Iris pigment epithelial cell (primary cell): ENCODE measurements around the gene MFAP4.
"Not testable (repeated sequence)": the region's sequence is repeated elsewhere in the genome, so short reads cannot be mapped to it uniquely, and the experiment has no call there.

Experiments
- DNase-seq: peaks from one replicate; pipeline ENCODE4 v3.0.0-alpha.2; 2011; ENCODE audit warnings: low read depth

The MFAP4 gene

GRCh38 chr17:19370493-19370960 is 16.5 kb downstream of the MFAP4 start:
- DNase-seq: no peak

- DNase-seq: no peak
These were observed 17.0 kb downstream of the MFAP4 start for GRCh38 chr17:19369846-19370492.

- no peak for DNase-seq
These were observed 17.7 kb downstream of the MFAP4 start for GRCh38 chr17:19369107-19369778.

- peak; percentile 36 for DNase-seq
These were observed 18.8 kb downstream of the MFAP4 start for GRCh38 chr17:19368229-19368628.

- DNase-seq: no peak
These were observed 20.4 kb downstream of the MFAP4 start for GRCh38 chr17:19366637-19366972.

GRCh38 chr17:19365833-19366636 is 21.0 kb downstream of the MFAP4 start:
- no peak for DNase-seq

GRCh38 chr17:19365499-19365817 is 21.5 kb downstream of the MFAP4 start:
- no peak for DNase-seq

GRCh38 chr17:19364699-19365498 is 22.1 kb downstream of the MFAP4 start:
- no peak for DNase-seq

GRCh38 chr17:19363460-19364035 is 23.4 kb downstream of the MFAP4 start:
- no peak for DNase-seq

GRCh38 chr17:19363114-19363438 is 23.9 kb downstream of the MFAP4 start:
- DNase-seq: no peak

GRCh38 chr17:19362277-19363113 is 24.5 kb downstream of the MFAP4 start, which contains the start of gene B9D1:
Gene B9D1, minus strand, starts transcription at chr17:19362723. Its CDS starts 154 bp downstream, at chr17:19362569.
- DNase-seq: peak; percentile 86

GRCh38 chr17:19361944-19362276 is 25.1 kb downstream of the MFAP4 start:
- DNase-seq: no peak

GRCh38 chr17:19361326-19361725 is 25.7 kb downstream of the MFAP4 start:
- DNase-seq: no peak

GRCh38 chr17:19360772-19361171 is 26.2 kb downstream of the MFAP4 start:
- no peak for DNase-seq

GRCh38 chr17:19359856-19360255 is 27.1 kb downstream of the MFAP4 start:
- DNase-seq: no peak

- DNase-seq: no peak
These were observed 27.8 kb downstream of the MFAP4 start for GRCh38 chr17:19359151-19359550.

- no peak for DNase-seq
These were observed 29.2 kb downstream of the MFAP4 start for GRCh38 chr17:19357761-19358160.

- no peak for DNase-seq
These were observed 29.6 kb downstream of the MFAP4 start for GRCh38 chr17:19357351-19357750.

- DNase-seq: no peak
These were observed 32.2 kb downstream of the MFAP4 start for GRCh38 chr17:19354748-19355147.

GRCh38 chr17:19353401-19353800 is 33.6 kb downstream of the MFAP4 start:
- DNase-seq: not testable (repeated sequence)

GRCh38 chr17:19348806-19349205 is 38.2 kb downstream of the MFAP4 start:
- DNase-seq: no peak
